Measurements from ENCODE around the gene PPP1R1C. TPM values are rescaled to one million over a fixed set of nuclear protein-coding genes. Genes with fewer than 3 reads are reported as not detected.
A peak's percentile ranks its signal among the peaks of the same experiment; 100 is the strongest.

Gene PPP1R1C
- polyA plus RNA-seq, 4 donors = 0.33 to 2.4 TPM; not detected in 2

GRCh38 chr2:181992776-181993175 is 7.1 kb downstream of the PPP1R1C start:
- Histone ChIP-seq H3K4me1 (ENCODE audit: control insufficient read depth in 3 of 3, insufficient read depth in 2 of 3, low read depth in 1 of 3, low read length in 2 of 3) (no peaks in the 10 kb centered on the region), H3K27me3 (ENCODE audit: control insufficient read depth in 3 of 3, insufficient read depth in 3 of 3, low read length in 3 of 3) (no peaks in the 10 kb centered on the region), H3K4me3 (ENCODE audit: low read depth in 1 of 3, low read length in 3 of 3) (no peak overlapping the region), H3K27ac (ENCODE audit: low read depth in 1 of 3, low read length in 2 of 3) (no peak overlapping the region), H3K36me3 (ENCODE audit: control insufficient read depth in 3 of 3, insufficient read depth in 2 of 3, low read depth in 1 of 3, low read length in 3 of 3) (no peaks in the 10 kb centered on the region), H3K9me3 (ENCODE audit: control insufficient read depth in 2 of 2, insufficient read depth in 1 of 2, low read depth in 1 of 2, low read length in 1 of 2) (no peaks in the 10 kb centered on the region)
- DNase-seq (no peak), FAIRE-seq (no peak)
- WGBS, 3 donors = 67 to 70% (median 68%) methylated on average over 3 of the region's 3 CpGs

GRCh38 chr2:181995289-181995688 is 9.6 kb downstream of the PPP1R1C start:
- DNase-seq = no peak
- Histone ChIP-seq H3K27ac (ENCODE audit: low read depth in 1 of 3, low read length in 2 of 3) (no peak overlapping the region), H3K4me1 (ENCODE audit: control insufficient read depth in 3 of 3, insufficient read depth in 2 of 3, low read depth in 1 of 3, low read length in 2 of 3) (no peaks in the 10 kb centered on the region), H3K9me3 (ENCODE audit: control insufficient read depth in 2 of 2, insufficient read depth in 1 of 2, low read depth in 1 of 2, low read length in 1 of 2) (no peaks in the 10 kb centered on the region), H3K4me3 (ENCODE audit: low read depth in 1 of 3, low read length in 3 of 3) (no peak overlapping the region), H3K36me3 (ENCODE audit: control insufficient read depth in 3 of 3, insufficient read depth in 2 of 3, low read depth in 1 of 3, low read length in 3 of 3) (no peaks in the 10 kb centered on the region), H3K27me3 (ENCODE audit: control insufficient read depth in 3 of 3, insufficient read depth in 3 of 3, low read length in 3 of 3) (no peaks in the 10 kb centered on the region)
- FAIRE-seq = no peak
- 90 to 97% (median 93%) methylated on average over 1 of the region's 1 CpG for WGBS, 3 donors

- Histone ChIP-seq H3K9me3 (ENCODE audit: control insufficient read depth in 2 of 2, insufficient read depth in 1 of 2, low read depth in 1 of 2, low read length in 1 of 2) (no peaks in the 10 kb centered on the region), H3K4me1 (ENCODE audit: control insufficient read depth in 3 of 3, insufficient read depth in 2 of 3, low read depth in 1 of 3, low read length in 2 of 3) (no peaks in the 10 kb centered on the region), H3K36me3 (ENCODE audit: control insufficient read depth in 3 of 3, insufficient read depth in 2 of 3, low read depth in 1 of 3, low read length in 3 of 3) (no peaks in the 10 kb centered on the region), H3K27me3 (ENCODE audit: control insufficient read depth in 3 of 3, insufficient read depth in 3 of 3, low read length in 3 of 3) (no peaks in the 10 kb centered on the region), H3K4me3 (ENCODE audit: low read depth in 1 of 3, low read length in 3 of 3) (no peak overlapping the region), H3K27ac (ENCODE audit: low read depth in 1 of 3, low read length in 2 of 3) (no peak overlapping the region)
- DNase-seq (peak; percentile 2 to 36), FAIRE-seq (no peak)
- WGBS, 3 donors = 61 to 68% (median 64%) methylated on average over 8 of the region's 8 CpGs
Observed at GRCh38 chr2:181998041-181998835, 12.6 kb downstream of the PPP1R1C start.

- Histone ChIP-seq H3K27me3 (ENCODE audit: control insufficient read depth in 3 of 3, insufficient read depth in 3 of 3, low read length in 3 of 3) (no peaks in the 10 kb centered on the region), H3K36me3 (ENCODE audit: control insufficient read depth in 3 of 3, insufficient read depth in 2 of 3, low read depth in 1 of 3, low read length in 3 of 3) (no peaks in the 10 kb centered on the region), H3K4me1 (ENCODE audit: control insufficient read depth in 3 of 3, insufficient read depth in 2 of 3, low read depth in 1 of 3, low read length in 2 of 3) (no peaks in the 10 kb centered on the region), H3K9me3 (ENCODE audit: control insufficient read depth in 2 of 2, insufficient read depth in 1 of 2, low read depth in 1 of 2, low read length in 1 of 2) (no peaks in the 10 kb centered on the region), H3K4me3 (ENCODE audit: low read depth in 1 of 3, low read length in 3 of 3) (no peak overlapping the region), H3K27ac (ENCODE audit: low read depth in 1 of 3, low read length in 2 of 3) (no peak overlapping the region)
- WGBS, 3 donors = 75 to 95% (median 88%) methylated on average over 2 of the region's 2 CpGs
- FAIRE-seq (no peak), DNase-seq (peak in 1 of 2 donors; percentile 6)
Observed at GRCh38 chr2:181998891-181999654, 13.4 kb downstream of the PPP1R1C start.

GRCh38 chr2:181999911-182000310 is 14.3 kb downstream of the PPP1R1C start:
- no peak overlapping the region for H3K27ac ChIP-seq (ENCODE audit: low read depth in 1 of 3, low read length in 2 of 3)
- FAIRE-seq = no peak
- WGBS, 3 donors = 89 to 93% (median 92%) methylated on average over 3 of the region's 3 CpGs

GRCh38 chr2:182004945-182005520 is 19.4 kb downstream of the PPP1R1C start:
- Histone ChIP-seq H3K4me1 (ENCODE audit: control insufficient read depth in 3 of 3, insufficient read depth in 2 of 3, low read depth in 1 of 3, low read length in 2 of 3) (no peaks in the 10 kb centered on the region), H3K9me3 (ENCODE audit: control insufficient read depth in 2 of 2, insufficient read depth in 1 of 2, low read depth in 1 of 2, low read length in 1 of 2) (no peaks in the 10 kb centered on the region), H3K27ac (ENCODE audit: low read depth in 1 of 3, low read length in 2 of 3) (no peak overlapping the region), H3K36me3 (ENCODE audit: control insufficient read depth in 3 of 3, insufficient read depth in 2 of 3, low read depth in 1 of 3, low read length in 3 of 3) (no peaks in the 10 kb centered on the region), H3K4me3 (ENCODE audit: low read depth in 1 of 3, low read length in 3 of 3) (no peak overlapping the region), H3K27me3 (ENCODE audit: control insufficient read depth in 3 of 3, insufficient read depth in 3 of 3, low read length in 3 of 3) (no peaks in the 10 kb centered on the region)
- WGBS, 3 donors = 32 to 61% (median 53%) methylated on average over 2 of the region's 2 CpGs
- DNase-seq = peak in 1 of 2 donors; percentile 10
- peak; percentile 39 for FAIRE-seq

More at GRCh38 chr2:181999911-182000310, 14.3 kb downstream of the PPP1R1C start:
- no peaks in the 10 kb centered on the region for H3K27me3 ChIP-seq (ENCODE audit: control insufficient read depth in 3 of 3, insufficient read depth in 3 of 3, low read length in 3 of 3)
- H3K4me3 ChIP-seq (ENCODE audit: low read depth in 1 of 3, low read length in 3 of 3) = no peak overlapping the region
- no peaks in the 10 kb centered on the region for H3K36me3 ChIP-seq (ENCODE audit: control insufficient read depth in 3 of 3, insufficient read depth in 2 of 3, low read depth in 1 of 3, low read length in 3 of 3)
- no peaks in the 10 kb centered on the region for H3K4me1 ChIP-seq (ENCODE audit: control insufficient read depth in 3 of 3, insufficient read depth in 2 of 3, low read depth in 1 of 3, low read length in 2 of 3)
- H3K9me3 ChIP-seq (ENCODE audit: control insufficient read depth in 2 of 2, insufficient read depth in 1 of 2, low read depth in 1 of 2, low read length in 1 of 2) = no peaks in the 10 kb centered on the region
- DNase-seq = no peak

GRCh38 chr2:182006595-182007341 is 21.1 kb downstream of the PPP1R1C start:
- WGBS, 3 donors = 85 to 90% (median 86%) methylated on average over 4 of the region's 4 CpGs
- H3K9me3 ChIP-seq (ENCODE audit: control insufficient read depth in 2 of 2, insufficient read depth in 1 of 2, low read depth in 1 of 2, low read length in 1 of 2) = no peaks in the 10 kb centered on the region
- H3K36me3 ChIP-seq (ENCODE audit: control insufficient read depth in 3 of 3, insufficient read depth in 2 of 3, low read depth in 1 of 3, low read length in 3 of 3) = no peaks in the 10 kb centered on the region
- H3K27ac ChIP-seq (ENCODE audit: low read depth in 1 of 3, low read length in 2 of 3) = no peak overlapping the region
- no peak overlapping the region for H3K4me3 ChIP-seq (ENCODE audit: low read depth in 1 of 3, low read length in 3 of 3)
- DNase-seq = no peak
- no peaks in the 10 kb centered on the region for H3K4me1 ChIP-seq (ENCODE audit: control insufficient read depth in 3 of 3, insufficient read depth in 2 of 3, low read depth in 1 of 3, low read length in 2 of 3)
- H3K27me3 ChIP-seq (ENCODE audit: control insufficient read depth in 3 of 3, insufficient read depth in 3 of 3, low read length in 3 of 3) = no peaks in the 10 kb centered on the region
- FAIRE-seq = peak; percentile 23

- Histone ChIP-seq H3K27me3 (ENCODE audit: control insufficient read depth in 3 of 3, insufficient read depth in 3 of 3, low read length in 3 of 3) (no peaks in the 10 kb centered on the region), H3K36me3 (ENCODE audit: control insufficient read depth in 3 of 3, insufficient read depth in 2 of 3, low read depth in 1 of 3, low read length in 3 of 3) (no peaks in the 10 kb centered on the region), H3K4me3 (ENCODE audit: low read depth in 1 of 3, low read length in 3 of 3) (no peak overlapping the region), H3K9me3 (ENCODE audit: control insufficient read depth in 2 of 2, insufficient read depth in 1 of 2, low read depth in 1 of 2, low read length in 1 of 2) (peaks cover 0 to 5% of the 10 kb centered on the region in 2 donors), H3K27ac (ENCODE audit: low read depth in 1 of 3, low read length in 2 of 3) (no peak overlapping the region), H3K4me1 (ENCODE audit: control insufficient read depth in 3 of 3, insufficient read depth in 2 of 3, low read depth in 1 of 3, low read length in 2 of 3) (no peaks in the 10 kb centered on the region)
- no peak for DNase-seq
- 87 to 93% (median 90%) methylated on average over 5 of the region's 5 CpGs for WGBS, 3 donors
- FAIRE-seq = no peak
Observed at GRCh38 chr2:182014284-182014683, 28.6 kb downstream of the PPP1R1C start.
